H9 (cell line): ENCODE results near the gene IPP. TPM values are rescaled to one million over a fixed set of nuclear protein-coding genes. Genes with fewer than 3 reads are reported as not detected.

Experiments
- DNase-seq: peaks from one replicate; pipeline ENCODE4 v3.0.0-alpha.2; 2017
- H2AFZ ChIP-seq: one replicate; pipeline ENCODE4 v1.6.1; 2013; ENCODE audit warnings: mild to moderate bottlenecking, low read length, control low read depth, moderate library complexity
- H2AK5ac ChIP-seq: 2 replicates; pipeline ENCODE4 v1.6.1; 2013; ENCODE audit warnings: low read length, control low read depth, mixed read lengths; ENCODE audit not compliant: insufficient read length
- H2BK120ac ChIP-seq: one replicate; pipeline ENCODE4 v1.6.1; 2013; ENCODE audit warnings: low read depth, mild to moderate bottlenecking, low read length, control low read depth, inconsistent platforms; ENCODE audit not compliant: poor library complexity, severe bottlenecking
- H2BK12ac ChIP-seq: 2 replicates; pipeline ENCODE4 v1.6.1; 2013; ENCODE audit warnings: low read length, control low read depth, mixed read lengths, low read depth; ENCODE audit not compliant: insufficient read length
- H2BK15ac ChIP-seq: 2 replicates; pipeline ENCODE4 v1.6.1; 2013; ENCODE audit warnings: low read depth, low read length, control low read depth
- H2BK20ac ChIP-seq: one replicate; pipeline ENCODE4 v1.6.1; 2013; ENCODE audit warnings: low read depth, mild to moderate bottlenecking, low read length, control low read depth, inconsistent platforms; ENCODE audit not compliant: poor library complexity, severe bottlenecking
- H2BK5ac ChIP-seq: 2 replicates; pipeline ENCODE4 v1.6.1; 2013; ENCODE audit warnings: low read length, control low read depth, mixed read lengths; ENCODE audit not compliant: insufficient read length
- H3K14ac ChIP-seq: 2 replicates; pipeline ENCODE4 v1.6.1; 2013; ENCODE audit warnings: low read length, control low read depth; ENCODE audit not compliant: insufficient read depth
- H3K18ac ChIP-seq: 2 replicates; pipeline ENCODE4 v1.6.1; 2013; ENCODE audit warnings: low read depth, mild to moderate bottlenecking, mixed read lengths, low read length, control low read depth; ENCODE audit not compliant: insufficient read length
- H3K23ac ChIP-seq: 2 replicates; pipeline ENCODE4 v1.6.1; 2013; ENCODE audit warnings: low read length, control low read depth, mixed read lengths, low read depth; ENCODE audit not compliant: insufficient read length
- H3K23me2 ChIP-seq: 2 replicates; pipeline ENCODE4 v1.6.1; 2013; ENCODE audit warnings: low read depth, mild to moderate bottlenecking, mixed read lengths, low read length, control low read depth; ENCODE audit not compliant: insufficient read length, poor library complexity, severe bottlenecking
- H3K27ac ChIP-seq: 2 replicates; pipeline ENCODE4 v1.5.1; 2013; ENCODE audit warnings: low read length, control low read depth, mixed read lengths, low read depth; ENCODE audit not compliant: insufficient read length
- H3K27me3 ChIP-seq: 2 replicates; pipeline ENCODE4 v1.6.1; 2013; ENCODE audit warnings: low read length, control low read depth, inconsistent platforms; ENCODE audit not compliant: insufficient read depth
- H3K4ac ChIP-seq: 2 replicates; pipeline ENCODE4 v1.6.1; 2013; ENCODE audit warnings: low read depth, mild to moderate bottlenecking, control low read depth, inconsistent platforms, low read length, moderate library complexity
- H3K4me1 ChIP-seq: 2 replicates; pipeline ENCODE4 v1.6.1; 2013; ENCODE audit warnings: low read length, control low read depth, inconsistent platforms; ENCODE audit not compliant: insufficient read depth
- H3K4me2 ChIP-seq: 2 replicates; pipeline ENCODE4 v1.6.1; 2013; ENCODE audit warnings: low read length, control low read depth, mixed read lengths; ENCODE audit not compliant: insufficient read length, insufficient read depth
- H3K56ac ChIP-seq: 2 replicates; pipeline ENCODE4 v1.6.1; 2013; ENCODE audit warnings: low read depth, mild to moderate bottlenecking, mixed read lengths, low read length, control low read depth; ENCODE audit not compliant: insufficient read length
- H3K79me1 ChIP-seq: 2 replicates; pipeline ENCODE4 v1.6.1; 2013; ENCODE audit warnings: low read depth, mild to moderate bottlenecking, moderate library complexity, low read length, control low read depth, inconsistent platforms; ENCODE audit not compliant: insufficient read depth, poor library complexity, severe bottlenecking
- H3K79me2 ChIP-seq: 2 replicates; pipeline ENCODE4 v1.6.1; 2013; ENCODE audit warnings: low read length, control low read depth, inconsistent platforms; ENCODE audit not compliant: insufficient read depth
- H3K9ac ChIP-seq: 2 replicates; pipeline ENCODE4 v1.6.1; 2013; ENCODE audit warnings: low read length, control low read depth, mixed read lengths; ENCODE audit not compliant: insufficient read length; ENCODE audit errors: extremely low read depth
- H3K9me3 ChIP-seq: one replicate; pipeline ENCODE4 v1.6.1; 2013; ENCODE audit warnings: low read depth, low read length, inconsistent platforms; ENCODE audit not compliant: control insufficient read depth
- H3T11ph ChIP-seq: one replicate; pipeline ENCODE4 v1.6.1; 2013; ENCODE audit warnings: mild to moderate bottlenecking, low read length, control low read depth, inconsistent platforms
- H4K20me1 ChIP-seq: one replicate; pipeline ENCODE4 v1.6.1; 2013; ENCODE audit not compliant: control insufficient read depth, insufficient read length, insufficient read depth
- H4K5ac ChIP-seq: 2 replicates; pipeline ENCODE4 v1.6.1; 2013; ENCODE audit warnings: low read depth, mild to moderate bottlenecking, mixed read lengths, low read length, control low read depth; ENCODE audit not compliant: insufficient read length
- H4K8ac ChIP-seq: replicated peaks from 2 replicates; pipeline ENCODE4 v1.6.1; 2013; ENCODE audit warnings: low read length, control low read depth, mixed read lengths, low read depth; ENCODE audit not compliant: insufficient read length
- H4K91ac ChIP-seq: 2 replicates; pipeline ENCODE4 v1.6.1; 2013; ENCODE audit warnings: low read depth, mild to moderate bottlenecking, moderate library complexity, mixed read lengths, low read length, control low read depth; ENCODE audit not compliant: insufficient read length
- H3K27ac Mint-ChIP-seq, 3 experiments: 2 replicates in 2 of 3; 3 replicates in 1 of 3; pipeline ENCODE4 v1.8.0; 2020 to 2021; ENCODE audit warnings: mixed read lengths in 3 of 3, mild to moderate bottlenecking in 1 of 3, moderate library complexity in 1 of 3
- H3K27me3 Mint-ChIP-seq: 2 replicates; pipeline ENCODE4 v1.8.0; 2021; ENCODE audit warnings: low read depth, mild to moderate bottlenecking, moderate library complexity, mixed read lengths
- H3K36me3 Mint-ChIP-seq, 3 experiments: 2 replicates in 2 of 3; 3 replicates in 1 of 3; pipeline ENCODE4 v1.8.0; 2020 to 2021; ENCODE audit warnings: low read depth in 3 of 3, mixed read lengths in 3 of 3; ENCODE audit not compliant: insufficient read depth in 1 of 3
- H3K4me1 Mint-ChIP-seq, 2 experiments: 2 replicates each; pipeline ENCODE4 v1.8.0; 2020; ENCODE audit warnings: mixed read lengths in 2 of 2
- H3K4me3 Mint-ChIP-seq, 2 experiments: 2 replicates in 1 of 2; 3 replicates in 1 of 2; pipeline ENCODE4 v1.8.0; 2020 to 2021; ENCODE audit warnings: mild to moderate bottlenecking in 2 of 2, mixed read lengths in 2 of 2, moderate library complexity in 1 of 2
- H3K9me3 Mint-ChIP-seq, 2 experiments: 2 replicates in 1 of 2; 3 replicates in 1 of 2; pipeline ENCODE4 v1.8.0; 2020; ENCODE audit warnings: mild to moderate bottlenecking in 2 of 2, mixed read lengths in 2 of 2, moderate library complexity in 1 of 2
- WGBS: extraction: QIAGEN DNeasy Blood & Tissue Kit; methylation state at CpG from one replicate; pipeline ENCODE4 v1.1.7; 2013; ENCODE audit warnings: missing lambda C conversion rate, low lambda C conversion rate, mixed read lengths; ENCODE audit not compliant: insufficient read length; ENCODE audit errors: extremely low coverage; 5-methylcytosine and 5-hydroxymethylcytosine counted together
- total RNA-seq: library from RNA; stranded (reverse); gene quantifications from 2 replicates; pipeline ENCODE4 v1.2.1, GENCODE V29; 2021
- TF ChIP-seq, protein P1 (sequence below): fragments of 200-600 bp; sonication (generic); conservative IDR thresholded peaks from 3 replicates; pipeline ENCODE4 v1.8.0; 2021; ENCODE audit warnings: antibody characterized with exemption, mild to moderate bottlenecking

IPP gene
- total RNA-seq, 1 experiment from 2014 or later = 6.3 TPM

DNA sequence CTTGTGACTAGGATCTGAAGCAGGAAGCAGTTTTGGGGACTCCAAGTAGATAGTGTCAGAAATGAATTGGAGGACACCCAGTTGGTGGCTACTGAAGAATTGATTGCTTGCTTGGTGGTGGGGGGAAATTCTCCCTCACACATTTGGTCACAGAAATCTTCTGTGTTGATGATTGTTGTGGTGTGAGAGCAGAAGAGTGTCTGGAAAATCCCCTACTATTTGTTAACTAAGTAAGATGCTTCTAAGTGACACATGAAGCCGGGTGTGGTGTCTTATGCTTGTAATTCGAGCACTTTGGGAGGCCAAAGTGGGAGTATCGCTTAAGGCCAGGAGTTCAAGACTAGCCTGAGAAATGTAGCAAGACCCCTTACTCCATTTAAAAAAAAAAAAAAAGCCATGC is 22.5 kb upstream of the IPP start:
- H3K9me3 Mint-ChIP-seq = no peaks in the 10 kb centered on the region

More for the DNA sequence above, 22.5 kb upstream of the IPP start:
- Histone ChIP-seq H3K56ac (no peak overlapping the region), H4K5ac (no peak overlapping the region), H2BK15ac (no peak overlapping the region), H3K9ac (no peak overlapping the region), H3K4me2 (no peak overlapping the region), H3K27me3 (no peaks in the 10 kb centered on the region), H2BK120ac (no peak overlapping the region), H4K91ac (no peak overlapping the region), H4K20me1 (no peaks in the 10 kb centered on the region), H2AK5ac (no peak overlapping the region), H2BK12ac (no peak overlapping the region), H3K4me1 (no peaks in the 10 kb centered on the region), H3K27ac (no peak overlapping the region), H2BK5ac (no peak overlapping the region), H4K8ac (no peak overlapping the region), H3K14ac (no peak overlapping the region), H3K18ac (no peak overlapping the region), H3K79me2 (no peaks in the 10 kb centered on the region), H3K4ac (no peak overlapping the region), H3K23me2 (peaks cover 3% of the 10 kb centered on the region), H3K23ac (no peak overlapping the region), H2BK20ac (no peak overlapping the region), H3K79me1 (no peaks in the 10 kb centered on the region), H3K9me3 (no peaks in the 10 kb centered on the region), H2AFZ (no peak overlapping the region), H3T11ph (no peak overlapping the region)
- Mint-ChIP-seq H3K4me1 (no peaks in the 10 kb centered on the region), H3K27ac (no peak overlapping the region), H3K4me3 (no peak overlapping the region), H3K36me3 (no peaks in the 10 kb centered on the region), H3K27me3 (no peaks in the 10 kb centered on the region)
- no CpG with 5 or more reads among the region's 3 CpGs for WGBS
- TF ChIP-seq, protein P1, sequence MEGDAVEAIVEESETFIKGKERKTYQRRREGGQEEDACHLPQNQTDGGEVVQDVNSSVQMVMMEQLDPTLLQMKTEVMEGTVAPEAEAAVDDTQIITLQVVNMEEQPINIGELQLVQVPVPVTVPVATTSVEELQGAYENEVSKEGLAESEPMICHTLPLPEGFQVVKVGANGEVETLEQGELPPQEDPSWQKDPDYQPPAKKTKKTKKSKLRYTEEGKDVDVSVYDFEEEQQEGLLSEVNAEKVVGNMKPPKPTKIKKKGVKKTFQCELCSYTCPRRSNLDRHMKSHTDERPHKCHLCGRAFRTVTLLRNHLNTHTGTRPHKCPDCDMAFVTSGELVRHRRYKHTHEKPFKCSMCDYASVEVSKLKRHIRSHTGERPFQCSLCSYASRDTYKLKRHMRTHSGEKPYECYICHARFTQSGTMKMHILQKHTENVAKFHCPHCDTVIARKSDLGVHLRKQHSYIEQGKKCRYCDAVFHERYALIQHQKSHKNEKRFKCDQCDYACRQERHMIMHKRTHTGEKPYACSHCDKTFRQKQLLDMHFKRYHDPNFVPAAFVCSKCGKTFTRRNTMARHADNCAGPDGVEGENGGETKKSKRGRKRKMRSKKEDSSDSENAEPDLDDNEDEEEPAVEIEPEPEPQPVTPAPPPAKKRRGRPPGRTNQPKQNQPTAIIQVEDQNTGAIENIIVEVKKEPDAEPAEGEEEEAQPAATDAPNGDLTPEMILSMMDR = no peak
- no peak for DNase-seq
